IMR-90 (cell line): ENCODE results near the gene ATIC.

Source experiments
- BHLHE40 ChIP-seq: fragments of 150-350 bp; IDR thresholded peaks from 2 replicates; pipeline ENCODE4 v1.6.1; 2016; ENCODE audit warnings: mild to moderate bottlenecking, low read depth, low read length
- CEBPB ChIP-seq: IDR thresholded peaks from 2 replicates; pipeline ENCODE4 v1.6.1; 2012; ENCODE audit warnings: low read depth, low read length, improper control_type of control experiment
- CHD1 ChIP-seq: IDR thresholded peaks from 2 replicates; pipeline ENCODE4 v1.6.1; 2012; ENCODE audit warnings: low read depth, low read length, improper control_type of control experiment
- FOS ChIP-seq: fragments of 150-350 bp; IDR thresholded peaks from 2 replicates; pipeline ENCODE4 v1.6.1; 2016; ENCODE audit warnings: low read depth, low read length
- MAFK ChIP-seq: IDR thresholded peaks from 2 replicates; pipeline ENCODE4 v1.6.1; 2012; ENCODE audit warnings: low read depth, low read length, improper control_type of control experiment
- MAZ ChIP-seq: IDR thresholded peaks from 2 replicates; pipeline ENCODE4 v1.6.1; 2012; ENCODE audit warnings: low read depth, mild to moderate bottlenecking, low read length, improper control_type of control experiment, moderate library complexity, borderline replicate concordance
- MXI1 ChIP-seq: IDR thresholded peaks from 2 replicates; pipeline ENCODE4 v1.6.1; 2012; ENCODE audit warnings: low read depth, mild to moderate bottlenecking, low read length, moderate library complexity, borderline replicate concordance
- NFE2L2 ChIP-seq: fragments of 150-350 bp; IDR thresholded peaks from 2 replicates; pipeline ENCODE4 v1.6.1; 2016; ENCODE audit warnings: low read depth, mild to moderate bottlenecking, low read length
- POLR2A ChIP-seq: IDR thresholded peaks from 2 replicates; pipeline ENCODE4 v1.6.1; 2012; ENCODE audit warnings: mild to moderate bottlenecking, low read depth, low read length
- RAD21 ChIP-seq: IDR thresholded peaks from 2 replicates; pipeline ENCODE4 v1.6.1; 2012; ENCODE audit warnings: low read length, improper control_type of control experiment
- SMC3 ChIP-seq: fragments of 150-350 bp; IDR thresholded peaks from 2 replicates; pipeline ENCODE4 v1.6.1; 2016; ENCODE audit warnings: low read depth, mild to moderate bottlenecking, antibody characterized with exemption, low read length, moderate library complexity
- TF ChIP-seq, protein P1 (sequence below): conservative IDR thresholded peaks from 2 replicates; pipeline ENCODE4 v1.5.1; 2012; ENCODE audit warnings: mild to moderate bottlenecking, low read depth, low read length, improper control_type of control experiment
- TF ChIP-seq, protein P2 (sequence below): fragments of 150-350 bp; IDR thresholded peaks from 2 replicates; pipeline ENCODE4 v1.6.1; 2016; ENCODE audit warnings: low read depth, mild to moderate bottlenecking, low read length, moderate library complexity, borderline replicate concordance

- TF ChIP-seq NFE2L2 (no peak), MXI1 (no peak), MAFK (no peak), POLR2A (no peak), BHLHE40 (no peak), CEBPB (no peak), SMC3 (no peak), CHD1 (no peak), RAD21 (no peak), MAZ (no peak), FOS (no peak)
- TF ChIP-seq, protein P1, sequence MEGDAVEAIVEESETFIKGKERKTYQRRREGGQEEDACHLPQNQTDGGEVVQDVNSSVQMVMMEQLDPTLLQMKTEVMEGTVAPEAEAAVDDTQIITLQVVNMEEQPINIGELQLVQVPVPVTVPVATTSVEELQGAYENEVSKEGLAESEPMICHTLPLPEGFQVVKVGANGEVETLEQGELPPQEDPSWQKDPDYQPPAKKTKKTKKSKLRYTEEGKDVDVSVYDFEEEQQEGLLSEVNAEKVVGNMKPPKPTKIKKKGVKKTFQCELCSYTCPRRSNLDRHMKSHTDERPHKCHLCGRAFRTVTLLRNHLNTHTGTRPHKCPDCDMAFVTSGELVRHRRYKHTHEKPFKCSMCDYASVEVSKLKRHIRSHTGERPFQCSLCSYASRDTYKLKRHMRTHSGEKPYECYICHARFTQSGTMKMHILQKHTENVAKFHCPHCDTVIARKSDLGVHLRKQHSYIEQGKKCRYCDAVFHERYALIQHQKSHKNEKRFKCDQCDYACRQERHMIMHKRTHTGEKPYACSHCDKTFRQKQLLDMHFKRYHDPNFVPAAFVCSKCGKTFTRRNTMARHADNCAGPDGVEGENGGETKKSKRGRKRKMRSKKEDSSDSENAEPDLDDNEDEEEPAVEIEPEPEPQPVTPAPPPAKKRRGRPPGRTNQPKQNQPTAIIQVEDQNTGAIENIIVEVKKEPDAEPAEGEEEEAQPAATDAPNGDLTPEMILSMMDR = no peak
- TF ChIP-seq, protein P2, sequence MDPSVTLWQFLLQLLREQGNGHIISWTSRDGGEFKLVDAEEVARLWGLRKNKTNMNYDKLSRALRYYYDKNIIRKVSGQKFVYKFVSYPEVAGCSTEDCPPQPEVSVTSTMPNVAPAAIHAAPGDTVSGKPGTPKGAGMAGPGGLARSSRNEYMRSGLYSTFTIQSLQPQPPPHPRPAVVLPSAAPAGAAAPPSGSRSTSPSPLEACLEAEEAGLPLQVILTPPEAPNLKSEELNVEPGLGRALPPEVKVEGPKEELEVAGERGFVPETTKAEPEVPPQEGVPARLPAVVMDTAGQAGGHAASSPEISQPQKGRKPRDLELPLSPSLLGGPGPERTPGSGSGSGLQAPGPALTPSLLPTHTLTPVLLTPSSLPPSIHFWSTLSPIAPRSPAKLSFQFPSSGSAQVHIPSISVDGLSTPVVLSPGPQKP = no peak
Measured at GRCh38 chr2:215288112-215288815, 23.6 kb upstream of the ATIC start.
